Bronchial epithelial cell (primary cell): Measurements from ENCODE around the gene DSG2. TPM values are rescaled to one million over a fixed set of nuclear protein-coding genes. Genes with fewer than 3 reads are reported as not detected.

Source experiments
- DNase-seq: peaks from one replicate; pipeline ENCODE4 v3.0.0-alpha.2; 2010; ENCODE audit warnings: low read depth
- FAIRE-seq: peaks from 2 replicates; lab custom pipeline; 2011; peaks lifted over from hg19 to GRCh38; lab: Jason Lieb, UNC
- H3K27me3 ChIP-seq: 2 replicates; pipeline ENCODE4 v1.5.1; 2011; ENCODE audit warnings: low read length; ENCODE audit not compliant: control insufficient read depth, insufficient read depth
- H3K36me3 ChIP-seq: 2 replicates; pipeline ENCODE4 v1.5.1; 2011; ENCODE audit warnings: low read length; ENCODE audit not compliant: control insufficient read depth, insufficient read depth
- H3K4me3 ChIP-seq: 2 replicates; pipeline ENCODE4 v1.5.1; 2011; ENCODE audit warnings: mild to moderate bottlenecking, low read depth, low read length, control low read depth
- total RNA-seq: library from RNA; depleted of rRNA; stranded (reverse); fragments of >200 nt; gene quantifications from 2 replicates; pipeline ENCODE4 v1.2.1, GENCODE V29; 2014
- TF ChIP-seq, protein P1 (sequence below): IDR thresholded peaks from 2 replicates; pipeline ENCODE4 v1.5.1; 2011; ENCODE audit warnings: mild to moderate bottlenecking, moderate library complexity, low read length, control low read depth, inconsistent platforms; ENCODE audit not compliant: insufficient read depth, severe bottlenecking

Gene DSG2
- total RNA-seq: 91.5 and 110 TPM in 2 replicates

DNA sequence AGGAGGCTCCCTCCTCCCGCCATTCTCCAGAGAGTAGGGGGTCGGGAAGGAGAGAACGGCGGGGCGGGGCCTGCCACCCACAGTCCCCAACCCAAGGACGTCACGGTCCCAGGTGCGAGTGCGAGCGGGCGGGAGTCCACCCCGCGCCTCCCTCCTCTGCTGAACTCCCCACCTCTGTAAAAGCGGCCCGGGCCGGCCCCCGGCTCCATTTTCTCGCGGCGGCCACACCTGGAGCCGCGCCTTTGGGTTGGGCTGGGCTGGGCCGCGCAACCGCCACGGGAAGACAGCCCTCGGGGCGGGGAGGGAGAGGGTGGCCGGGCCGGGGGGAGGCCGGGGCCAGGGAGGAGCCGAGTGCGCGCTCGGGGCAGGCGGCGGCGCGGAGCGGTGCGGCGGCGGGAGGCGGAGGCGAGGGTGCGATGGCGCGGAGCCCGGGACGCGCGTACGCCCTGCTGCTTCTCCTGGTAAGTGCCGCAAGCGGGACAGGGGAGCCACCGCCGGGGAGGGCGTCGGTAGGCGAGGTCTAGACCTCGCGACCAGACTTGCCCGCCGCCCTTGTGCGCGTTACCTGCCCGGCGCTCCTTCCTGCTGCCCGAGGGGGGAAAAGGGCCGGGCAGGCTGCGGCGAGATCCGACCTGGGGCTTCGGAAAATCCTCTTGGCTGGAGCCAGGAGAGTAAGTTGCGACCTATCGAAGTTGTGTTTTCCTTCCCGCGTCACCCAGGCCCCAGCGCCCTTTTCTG is at the start of gene DSG2:
TSS of gene DSG2 (plus strand) at position 342 of the 738 bp plus-strand sequence. CDS start at position 417, 75 bp downstream.
- TF ChIP-seq, protein P1, sequence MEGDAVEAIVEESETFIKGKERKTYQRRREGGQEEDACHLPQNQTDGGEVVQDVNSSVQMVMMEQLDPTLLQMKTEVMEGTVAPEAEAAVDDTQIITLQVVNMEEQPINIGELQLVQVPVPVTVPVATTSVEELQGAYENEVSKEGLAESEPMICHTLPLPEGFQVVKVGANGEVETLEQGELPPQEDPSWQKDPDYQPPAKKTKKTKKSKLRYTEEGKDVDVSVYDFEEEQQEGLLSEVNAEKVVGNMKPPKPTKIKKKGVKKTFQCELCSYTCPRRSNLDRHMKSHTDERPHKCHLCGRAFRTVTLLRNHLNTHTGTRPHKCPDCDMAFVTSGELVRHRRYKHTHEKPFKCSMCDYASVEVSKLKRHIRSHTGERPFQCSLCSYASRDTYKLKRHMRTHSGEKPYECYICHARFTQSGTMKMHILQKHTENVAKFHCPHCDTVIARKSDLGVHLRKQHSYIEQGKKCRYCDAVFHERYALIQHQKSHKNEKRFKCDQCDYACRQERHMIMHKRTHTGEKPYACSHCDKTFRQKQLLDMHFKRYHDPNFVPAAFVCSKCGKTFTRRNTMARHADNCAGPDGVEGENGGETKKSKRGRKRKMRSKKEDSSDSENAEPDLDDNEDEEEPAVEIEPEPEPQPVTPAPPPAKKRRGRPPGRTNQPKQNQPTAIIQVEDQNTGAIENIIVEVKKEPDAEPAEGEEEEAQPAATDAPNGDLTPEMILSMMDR: no peak
- Histone ChIP-seq H3K27me3 (no peaks in the 10 kb centered on the region), H3K36me3 (peaks cover 2% of the 10 kb centered on the region), H3K4me3 (peak within 1 kb of the TSS; percentile 74)
- DNase-seq (peak; percentile 53), FAIRE-seq (no peak)

GRCh38 chr18:31450409-31450808 is 47.6 kb upstream of the DSG2 start:
- H3K27me3 ChIP-seq: no peaks in the 10 kb centered on the region
- no peaks in the 10 kb centered on the region for H3K36me3 ChIP-seq
- DNase-seq: peak; percentile 89
- H3K4me3 ChIP-seq: peak overlapping the region; percentile 41
- TF ChIP-seq, protein P1: no peak
- FAIRE-seq: no peak

DNA sequence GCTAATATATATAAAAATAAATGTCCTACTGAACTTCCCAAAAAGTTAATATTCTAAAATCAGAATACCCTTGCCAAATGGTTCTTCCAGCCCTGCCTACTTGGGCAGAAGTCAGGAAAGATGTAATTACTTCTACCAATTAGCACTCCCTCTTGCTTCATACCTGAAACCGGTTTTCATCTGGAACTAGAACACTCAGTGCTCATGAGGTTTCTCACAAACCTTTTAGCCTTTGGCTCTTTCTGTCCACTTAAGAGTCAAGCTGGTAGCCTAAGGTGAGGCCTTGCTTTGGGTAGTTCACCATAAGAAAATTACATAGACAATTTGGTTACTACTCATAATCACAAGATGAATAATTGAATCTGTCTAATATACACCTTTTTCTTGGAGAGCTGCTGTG is 46.4 kb upstream of the DSG2 start:
- FAIRE-seq: no peak
- Histone ChIP-seq H3K36me3 (no peaks in the 10 kb centered on the region), H3K4me3 (no peak overlapping the region), H3K27me3 (no peaks in the 10 kb centered on the region)
- DNase-seq: peak; percentile 78
- TF ChIP-seq, protein P1: no peak

- H3K27me3 ChIP-seq: no peaks in the 10 kb centered on the region
- DNase-seq (peak; percentile 99), FAIRE-seq (peak; percentile 18)
- H3K36me3 ChIP-seq: peaks cover 4% of the 10 kb centered on the region
- H3K4me3 ChIP-seq: no peak overlapping the region
- TF ChIP-seq, protein P1: no peak
These were observed 43.8 kb upstream of the DSG2 start for GRCh38 chr18:31454066-31454708.

- Histone ChIP-seq H3K4me3 (no peak overlapping the region), H3K36me3 (peaks cover 12% of the 10 kb centered on the region), H3K27me3 (no peaks in the 10 kb centered on the region)
- TF ChIP-seq, protein P1: no peak
- DNase-seq (no peak), FAIRE-seq (no peak)
These were observed 28.3 kb upstream of the DSG2 start for GRCh38 chr18:31469629-31470028.
